IMR-90 (cell line): ENCODE results near the gene TSPEAR. TPM values are rescaled to one million over a fixed set of nuclear protein-coding genes. Genes with fewer than 3 reads are reported as not detected.

Experiments
- ATAC-seq: fragments of 200-7000 bp; cut with Tn5 transposase; 2 replicates; pipeline ENCODE4 v1.9.1; 2020; ENCODE audit warnings: low read depth, mild to moderate bottlenecking, moderate library complexity
- BruUV-seq: library from RNA; stranded (reverse); fragments of 400-500 nt; replicated peaks from 2 replicates; lab custom pipeline; 2021; lab: Mats Ljungman, UMichigan
- CTCF ChIA-PET: fragments of 300-600 bp; formaldehyde crosslinking; extraction: SDS; loops from one replicate; lab custom pipeline; 2021; ENCODE audit warnings: antibody characterized with exemption; lab: Yijun Ruan, JAX
- POLR2A ChIA-PET: fragments of 300-600 bp; sonication (Branson Sonifier 250); formaldehyde crosslinking; loops from one replicate; lab custom pipeline; 2022; ENCODE audit warnings: antibody characterized with exemption; ENCODE audit not compliant: unreplicated experiment; lab: Charles Lee
- DNase-seq: peaks from one replicate; pipeline ENCODE4 v3.0.0; 2013
- H2AFZ ChIP-seq: replicated peaks from 2 replicates; pipeline ENCODE3; 2013; ENCODE audit warnings: low read length, mild to moderate bottlenecking; ENCODE audit not compliant: poor library complexity
- H2AK5ac ChIP-seq: 2 replicates; pipeline ENCODE4 v1.6.1; 2013; ENCODE audit warnings: low read depth, low read length, inconsistent platforms
- H2AK9ac ChIP-seq: replicated peaks from 2 replicates; pipeline ENCODE3; 2013; ENCODE audit warnings: mild to moderate bottlenecking, low read depth, low read length, moderate library complexity; ENCODE audit not compliant: poor library complexity
- H2BK120ac ChIP-seq: 2 replicates; pipeline ENCODE4 v1.6.1; 2013; ENCODE audit warnings: low read depth, low read length, inconsistent platforms
- H2BK15ac ChIP-seq: 3 replicates; pipeline ENCODE4 v1.6.1; 2013; ENCODE audit warnings: low read depth, low read length, inconsistent platforms
- H2BK20ac ChIP-seq: 2 replicates; pipeline ENCODE4 v1.6.1; 2013; ENCODE audit warnings: low read depth, mild to moderate bottlenecking, inconsistent platforms, low read length, moderate library complexity
- H2BK5ac ChIP-seq: 2 replicates; pipeline ENCODE4 v1.6.1; 2013; ENCODE audit warnings: mild to moderate bottlenecking, low read depth, low read length, inconsistent platforms; ENCODE audit not compliant: poor library complexity, severe bottlenecking
- H3K14ac ChIP-seq: replicated peaks from 2 replicates; pipeline ENCODE4 v1.6.1; 2013; ENCODE audit warnings: low read depth, low read length, inconsistent platforms
- H3K18ac ChIP-seq: 2 replicates; pipeline ENCODE4 v1.6.1; 2013; ENCODE audit warnings: low read depth, low read length, control low read depth
- H3K23ac ChIP-seq: 2 replicates; pipeline ENCODE4 v1.6.1; 2013; ENCODE audit warnings: low read depth, low read length, inconsistent platforms
- H3K27ac ChIP-seq: 2 replicates; pipeline ENCODE4 v1.5.1; 2013; ENCODE audit warnings: mild to moderate bottlenecking, control low read depth, low read length; ENCODE audit not compliant: insufficient read depth
- H3K27me3 ChIP-seq: 2 replicates; pipeline ENCODE4 v1.6.1; 2013; ENCODE audit warnings: low read length; ENCODE audit not compliant: control insufficient read depth, insufficient read depth
- H3K36me3 ChIP-seq: 2 replicates; pipeline ENCODE4 v1.6.1; 2013; ENCODE audit warnings: low read length, mixed read lengths; ENCODE audit not compliant: control insufficient read depth, insufficient read depth
- H3K4ac ChIP-seq: 2 replicates; pipeline ENCODE4 v1.6.1; 2013; ENCODE audit warnings: low read depth, low read length, inconsistent platforms
- H3K4me1 ChIP-seq: 2 replicates; pipeline ENCODE4 v1.6.1; 2013; ENCODE audit warnings: low read length, mixed read lengths; ENCODE audit not compliant: control insufficient read depth, insufficient read depth
- H3K4me2 ChIP-seq: 2 replicates; pipeline ENCODE4 v1.6.1; 2013; ENCODE audit warnings: low read depth, mild to moderate bottlenecking, control low read depth, low read length, moderate library complexity
- H3K4me3 ChIP-seq: 2 replicates; pipeline ENCODE4 v1.5.1; 2013; ENCODE audit warnings: low read depth, mild to moderate bottlenecking, control low read depth, low read length, moderate library complexity; ENCODE audit not compliant: insufficient read depth
- H3K56ac ChIP-seq: 2 replicates; pipeline ENCODE4 v1.6.1; 2013; ENCODE audit warnings: low read length, inconsistent platforms; ENCODE audit not compliant: insufficient read depth; ENCODE audit errors: extremely low read depth
- H3K79me1 ChIP-seq, 2 experiments: 2 replicates each; pipeline ENCODE4 v1.6.1; 2013; ENCODE audit warnings: low read length in 2 of 2, inconsistent platforms in 1 of 2, low read depth in 1 of 2
- H3K9ac ChIP-seq: 2 replicates; pipeline ENCODE4 v1.6.1; 2013; ENCODE audit warnings: low read depth, low read length, control low read depth
- H3K9me1 ChIP-seq: 2 replicates; pipeline ENCODE4 v1.6.1; 2013; ENCODE audit warnings: low read length, inconsistent platforms; ENCODE audit not compliant: insufficient read depth
- H3K9me3 ChIP-seq: 2 replicates; pipeline ENCODE4 v1.6.1; 2013; ENCODE audit warnings: low read length; ENCODE audit not compliant: control insufficient read depth, insufficient read depth
- H4K20me1 ChIP-seq: 2 replicates; pipeline ENCODE4 v1.6.1; 2013; ENCODE audit warnings: low read length, inconsistent platforms; ENCODE audit not compliant: insufficient read depth
- H4K5ac ChIP-seq: 2 replicates; pipeline ENCODE4 v1.6.1; 2013; ENCODE audit warnings: mild to moderate bottlenecking, low read depth, low read length, control low read depth
- H4K8ac ChIP-seq, 2 experiments: 2 replicates each; pipeline ENCODE4 v1.6.1; 2013; ENCODE audit warnings: low read depth in 2 of 2, low read length in 2 of 2, control low read depth in 1 of 2, inconsistent platforms in 1 of 2
- H4K91ac ChIP-seq: 2 replicates; pipeline ENCODE4 v1.6.1; 2013; ENCODE audit warnings: low read depth, low read length, inconsistent platforms; ENCODE audit not compliant: insufficient read depth
- BHLHE40 ChIP-seq: fragments of 150-350 bp; IDR thresholded peaks from 2 replicates; pipeline ENCODE4 v1.6.1; 2016; ENCODE audit warnings: mild to moderate bottlenecking, low read depth, low read length
- CEBPB ChIP-seq: IDR thresholded peaks from 2 replicates; pipeline ENCODE4 v1.6.1; 2012; ENCODE audit warnings: low read depth, low read length, improper control_type of control experiment
- CHD1 ChIP-seq: IDR thresholded peaks from 2 replicates; pipeline ENCODE4 v1.6.1; 2012; ENCODE audit warnings: low read depth, low read length, improper control_type of control experiment
- FOS ChIP-seq: fragments of 150-350 bp; IDR thresholded peaks from 2 replicates; pipeline ENCODE4 v1.6.1; 2016; ENCODE audit warnings: low read depth, low read length
- MAFK ChIP-seq: IDR thresholded peaks from 2 replicates; pipeline ENCODE4 v1.6.1; 2012; ENCODE audit warnings: low read depth, low read length, improper control_type of control experiment
- MAZ ChIP-seq: IDR thresholded peaks from 2 replicates; pipeline ENCODE4 v1.6.1; 2012; ENCODE audit warnings: low read depth, mild to moderate bottlenecking, low read length, improper control_type of control experiment, moderate library complexity, borderline replicate concordance
- MXI1 ChIP-seq: IDR thresholded peaks from 2 replicates; pipeline ENCODE4 v1.6.1; 2012; ENCODE audit warnings: low read depth, mild to moderate bottlenecking, low read length, moderate library complexity, borderline replicate concordance
- NFE2L2 ChIP-seq: fragments of 150-350 bp; IDR thresholded peaks from 2 replicates; pipeline ENCODE4 v1.6.1; 2016; ENCODE audit warnings: low read depth, mild to moderate bottlenecking, low read length
- POLR2A ChIP-seq: IDR thresholded peaks from 2 replicates; pipeline ENCODE4 v1.6.1; 2012; ENCODE audit warnings: mild to moderate bottlenecking, low read depth, low read length
- RAD21 ChIP-seq: IDR thresholded peaks from 2 replicates; pipeline ENCODE4 v1.6.1; 2012; ENCODE audit warnings: low read length, improper control_type of control experiment
- RCOR1 ChIP-seq: IDR thresholded peaks from 2 replicates; pipeline ENCODE4 v1.6.1; 2012; ENCODE audit warnings: mild to moderate bottlenecking, low read length, improper control_type of control experiment; ENCODE audit not compliant: insufficient replicate concordance
- RFX5 ChIP-seq: IDR thresholded peaks from 2 replicates; pipeline ENCODE4 v1.8.0; 2012; ENCODE audit warnings: low read depth, mild to moderate bottlenecking, low read length, moderate library complexity
- SMC3 ChIP-seq: fragments of 150-350 bp; IDR thresholded peaks from 2 replicates; pipeline ENCODE4 v1.6.1; 2016; ENCODE audit warnings: low read depth, mild to moderate bottlenecking, antibody characterized with exemption, low read length, moderate library complexity
- WGBS, 2 experiments: methylation state at CpG; one replicate each; pipeline versions ENCODE4 v1.1.5 to v1.1.7; 2013; ENCODE audit warnings: missing lambda C conversion rate in 2 of 2; ENCODE audit not compliant: insufficient read length in 1 of 2; ENCODE audit errors: extremely low coverage in 2 of 2; 5-methylcytosine and 5-hydroxymethylcytosine counted together
- dilution Hi-C: fragments of 300-500 bp; cut with HindIII; formaldehyde crosslinking; loops from one replicate; pipeline ENCODE4 v1.14.3; 2018; ENCODE audit warnings: low sequenced_read_pairs; ENCODE audit not compliant: unreplicated experiment
- in situ Hi-C: fragments of 300-500 bp; cut with MboI; formaldehyde crosslinking; loops from 3 replicates; pipeline ENCODE4 v1.14.3; 2019; ENCODE audit warnings: low sequenced_read_pairs, inconsistent platforms, mixed read lengths
- intact Hi-C: fragments of 100-400 bp; cut with micrococcal nuclease; formaldehyde crosslinking; loops from 2 replicates; pipeline ENCODE4 v1.10.0; 2022
- polyA plus RNA-seq, 3 experiments: library from polyadenylated mRNA; depleted of rRNA; stranded (reverse); fragments of >200 nt; gene quantifications; 2 replicates each; pipeline ENCODE4 v1.2.3, GENCODE V29; 2012; ENCODE audit warnings: low replicate concordance in 1 of 3
- total RNA-seq: library from RNA; depleted of rRNA; stranded (reverse); fragments of >200 nt; gene quantifications from 2 replicates; pipeline ENCODE4 v1.2.3, GENCODE V29; 2012
- TF ChIP-seq, protein P1 (sequence below): fragments of 150-350 bp; IDR thresholded peaks from 2 replicates; pipeline ENCODE4 v1.6.1; 2016; ENCODE audit warnings: low read depth, mild to moderate bottlenecking, low read length, moderate library complexity, borderline replicate concordance
- TF ChIP-seq, protein P2 (sequence below): fragments of 150-350 bp; IDR thresholded peaks from 2 replicates; pipeline ENCODE4 v1.6.1; 2017; ENCODE audit warnings: mild to moderate bottlenecking, antibody characterized with exemption, low read length, low read depth
- TF ChIP-seq, protein P3 (sequence below): conservative IDR thresholded peaks from 2 replicates; pipeline ENCODE4 v1.5.1; 2012; ENCODE audit warnings: mild to moderate bottlenecking, low read depth, low read length, improper control_type of control experiment

The TSPEAR gene
- total and polyA plus RNA-seq, 2 of the 4 experiments (the other 2 are of a cell fraction), result not detected

- H2BK15ac ChIP-seq, result no peak overlapping the region
- H3K9me1 ChIP-seq, result no peaks in the 10 kb centered on the region
- H2AFZ ChIP-seq, result no peak overlapping the region
- dilution Hi-C loops, result no loop called here
- no TSS peak for BruUV-seq
- H2AK9ac ChIP-seq, result no peak overlapping the region
- no peak overlapping the region for H4K8ac ChIP-seq
- no peak overlapping the region for H4K91ac ChIP-seq
- no peak overlapping the region for H3K56ac ChIP-seq
- no peak overlapping the region for H3K9ac ChIP-seq
- H2BK5ac ChIP-seq, result no peak overlapping the region
- intact Hi-C loops, result no loop called here
- H3K4me1 ChIP-seq, result no peaks in the 10 kb centered on the region
- H4K5ac ChIP-seq, result no peak overlapping the region
- WGBS, 2 experiments, result 0% methylated on average over 1 of the region's 5 CpGs; no CpG with 5 or more reads in 1 of the 2 experiments
- H3K36me3 ChIP-seq, result no peaks in the 10 kb centered on the region
- no peak overlapping the region for H2BK20ac ChIP-seq
- H3K79me1 ChIP-seq, result no peaks in the 10 kb centered on the region
- H3K18ac ChIP-seq, result no peak overlapping the region
- ATAC-seq (no peak), DNase-seq (no peak)
- H2BK120ac ChIP-seq, result no peak overlapping the region
- ChIA-PET CTCF (interaction anchor here (0.6 kb wide), 1 partner anchor 47 kb away, joined by 5 read pairs; no protein-coding TSS in a partner anchor), POLR2A (no interaction called here)
- no peak overlapping the region for H3K14ac ChIP-seq
- no peak overlapping the region for H2AK5ac ChIP-seq
- no peak for TF ChIP-seq RCOR1
- TF ChIP-seq RAD21, result no peak
- TF ChIP-seq, protein P1, sequence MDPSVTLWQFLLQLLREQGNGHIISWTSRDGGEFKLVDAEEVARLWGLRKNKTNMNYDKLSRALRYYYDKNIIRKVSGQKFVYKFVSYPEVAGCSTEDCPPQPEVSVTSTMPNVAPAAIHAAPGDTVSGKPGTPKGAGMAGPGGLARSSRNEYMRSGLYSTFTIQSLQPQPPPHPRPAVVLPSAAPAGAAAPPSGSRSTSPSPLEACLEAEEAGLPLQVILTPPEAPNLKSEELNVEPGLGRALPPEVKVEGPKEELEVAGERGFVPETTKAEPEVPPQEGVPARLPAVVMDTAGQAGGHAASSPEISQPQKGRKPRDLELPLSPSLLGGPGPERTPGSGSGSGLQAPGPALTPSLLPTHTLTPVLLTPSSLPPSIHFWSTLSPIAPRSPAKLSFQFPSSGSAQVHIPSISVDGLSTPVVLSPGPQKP, result no peak
- no peak for TF ChIP-seq POLR2A
- TF ChIP-seq NFE2L2, result no peak
- TF ChIP-seq CHD1, result no peak
- no peak for TF ChIP-seq BHLHE40
- no peak for TF ChIP-seq RFX5
- TF ChIP-seq SMC3, result no peak
- TF ChIP-seq, protein P2, sequence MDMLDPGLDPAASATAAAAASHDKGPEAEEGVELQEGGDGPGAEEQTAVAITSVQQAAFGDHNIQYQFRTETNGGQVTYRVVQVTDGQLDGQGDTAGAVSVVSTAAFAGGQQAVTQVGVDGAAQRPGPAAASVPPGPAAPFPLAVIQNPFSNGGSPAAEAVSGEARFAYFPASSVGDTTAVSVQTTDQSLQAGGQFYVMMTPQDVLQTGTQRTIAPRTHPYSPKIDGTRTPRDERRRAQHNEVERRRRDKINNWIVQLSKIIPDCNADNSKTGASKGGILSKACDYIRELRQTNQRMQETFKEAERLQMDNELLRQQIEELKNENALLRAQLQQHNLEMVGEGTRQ, result no peak
- TF ChIP-seq MAFK, result no peak
- TF ChIP-seq MAZ, result no peak
- TF ChIP-seq CEBPB, result no peak
- no peak for TF ChIP-seq MXI1
- no peak for TF ChIP-seq FOS
- TF ChIP-seq, protein P3, sequence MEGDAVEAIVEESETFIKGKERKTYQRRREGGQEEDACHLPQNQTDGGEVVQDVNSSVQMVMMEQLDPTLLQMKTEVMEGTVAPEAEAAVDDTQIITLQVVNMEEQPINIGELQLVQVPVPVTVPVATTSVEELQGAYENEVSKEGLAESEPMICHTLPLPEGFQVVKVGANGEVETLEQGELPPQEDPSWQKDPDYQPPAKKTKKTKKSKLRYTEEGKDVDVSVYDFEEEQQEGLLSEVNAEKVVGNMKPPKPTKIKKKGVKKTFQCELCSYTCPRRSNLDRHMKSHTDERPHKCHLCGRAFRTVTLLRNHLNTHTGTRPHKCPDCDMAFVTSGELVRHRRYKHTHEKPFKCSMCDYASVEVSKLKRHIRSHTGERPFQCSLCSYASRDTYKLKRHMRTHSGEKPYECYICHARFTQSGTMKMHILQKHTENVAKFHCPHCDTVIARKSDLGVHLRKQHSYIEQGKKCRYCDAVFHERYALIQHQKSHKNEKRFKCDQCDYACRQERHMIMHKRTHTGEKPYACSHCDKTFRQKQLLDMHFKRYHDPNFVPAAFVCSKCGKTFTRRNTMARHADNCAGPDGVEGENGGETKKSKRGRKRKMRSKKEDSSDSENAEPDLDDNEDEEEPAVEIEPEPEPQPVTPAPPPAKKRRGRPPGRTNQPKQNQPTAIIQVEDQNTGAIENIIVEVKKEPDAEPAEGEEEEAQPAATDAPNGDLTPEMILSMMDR, result no peak
- no peaks in the 10 kb centered on the region for H4K20me1 ChIP-seq
- in situ Hi-C loops, result no loop called here
- no peak overlapping the region for H3K4me3 ChIP-seq
- peaks cover 2% of the 10 kb centered on the region for H3K9me3 ChIP-seq
- no peak overlapping the region for H3K27ac ChIP-seq
- H3K4me2 ChIP-seq, result no peak overlapping the region
- peaks cover 11% of the 10 kb centered on the region for H3K27me3 ChIP-seq
- no peak overlapping the region for H3K4ac ChIP-seq
- no peak overlapping the region for H3K23ac ChIP-seq
Measured at GRCh38 chr21:44547656-44548331, 163.6 kb downstream of the TSPEAR start.
